ENCODE data around the gene BCAS3. TPM values are rescaled to one million over a fixed set of nuclear protein-coding genes. Genes with fewer than 3 reads are reported as not detected.
"Not testable (repeated sequence)": the region's sequence is repeated elsewhere in the genome, so short reads cannot be mapped to it uniquely, and the experiment has no call there.

BCAS3 gene
- total RNA-seq, 2 experiments from 2014 or later: 6.8 to 7.1 TPM

- POLR2A ChIA-PET: no interaction called here
- Mint-ChIP-seq H3K4me3 (no peak overlapping the region), H3K36me3 (no peaks in the 10 kb centered on the region), H3K27ac (no peak overlapping the region), H3K9me3 (no peaks in the 10 kb centered on the region), H3K27me3 (peaks cover 25% of the 10 kb centered on the region), H3K4me1 (ENCODE audit: low read depth) (no peaks in the 10 kb centered on the region)
- intact Hi-C loops (cut with micrococcal nuclease): no loop called here
- CTCF ChIA-PET: interaction anchor here (1.1 kb wide), 1 partner anchor 12 kb away, joined by 3 read pairs; no protein-coding TSS in a partner anchor
- no peak for DNase-seq
Observed at GRCh38 chr17:61422116-61422799, 744.6 kb downstream of the BCAS3 start.

- H3K27me3 Mint-ChIP-seq: peaks cover 24% of the 10 kb centered on the region
Observed at GRCh38 chr17:61422869-61423268, 745.2 kb downstream of the BCAS3 start.

GRCh38 chr17:61423967-61424649 is 746.5 kb downstream of the BCAS3 start:
- CTCF ChIA-PET: interaction anchor here (1.4 kb wide), 1 partner anchor 9 kb away, joined by 3 read pairs; no protein-coding TSS in a partner anchor

More at GRCh38 chr17:61422869-61423268, 745.2 kb downstream of the BCAS3 start:
- CTCF ChIA-PET: interaction anchor here (1.1 kb wide), 1 partner anchor 13 kb away, joined by 3 read pairs; no protein-coding TSS in a partner anchor
- no peak for DNase-seq
- H3K36me3 Mint-ChIP-seq: no peaks in the 10 kb centered on the region
- POLR2A ChIA-PET: no interaction called here
- intact Hi-C loops (cut with micrococcal nuclease): no loop called here
- no peaks in the 10 kb centered on the region for H3K4me1 Mint-ChIP-seq (ENCODE audit: low read depth)
- no peak overlapping the region for H3K4me3 Mint-ChIP-seq
- no peaks in the 10 kb centered on the region for H3K9me3 Mint-ChIP-seq
- no peak overlapping the region for H3K27ac Mint-ChIP-seq

DNA sequence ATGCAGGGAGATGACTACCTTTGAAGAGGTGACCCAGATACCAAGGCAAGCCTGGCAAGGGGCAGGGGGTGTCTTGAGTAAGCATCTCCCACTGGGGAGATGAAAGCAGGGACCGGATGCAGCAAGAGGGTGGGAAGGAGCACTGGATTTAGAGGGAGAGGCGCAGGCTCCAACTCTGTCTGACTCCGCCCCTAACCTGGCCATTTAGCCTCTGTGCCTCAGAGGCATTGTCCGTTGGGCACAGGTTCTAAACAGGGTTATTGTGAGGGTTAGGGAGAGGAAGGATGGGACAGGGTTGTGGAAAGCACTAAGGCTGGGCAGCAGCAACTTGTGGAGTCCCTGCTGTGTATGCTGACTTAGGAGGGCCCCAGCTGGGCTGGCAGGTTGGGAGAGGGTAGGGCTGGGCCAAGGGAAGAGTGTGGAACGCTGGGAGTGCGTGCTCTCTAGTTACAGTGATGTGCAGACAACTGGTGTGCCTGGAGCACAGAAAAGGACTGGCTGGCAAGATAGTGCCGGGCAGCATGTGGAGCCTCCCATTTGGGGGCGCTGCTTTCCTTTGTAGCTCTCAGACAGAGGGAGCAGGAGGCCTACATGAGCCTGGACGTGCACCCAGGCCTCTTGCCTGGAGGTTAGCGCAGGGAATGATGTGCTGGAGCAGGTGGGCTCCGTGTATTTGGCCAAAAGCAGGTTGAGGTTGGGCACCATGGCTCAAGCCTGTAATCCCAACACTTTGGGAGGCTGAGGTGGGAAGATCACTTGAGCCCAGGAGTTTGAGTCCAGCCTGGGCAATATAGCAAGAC is 748.2 kb downstream of the BCAS3 start:
- Mint-ChIP-seq H3K36me3 (no peaks in the 10 kb centered on the region), H3K27me3 (peaks cover 20% of the 10 kb centered on the region), H3K4me3 (no peak overlapping the region), H3K4me1 (ENCODE audit: low read depth) (no peaks in the 10 kb centered on the region), H3K27ac (no peak overlapping the region), H3K9me3 (no peaks in the 10 kb centered on the region)
- intact Hi-C loops (cut with micrococcal nuclease): no loop called here
- ChIA-PET CTCF (interaction anchor here (0.7 to 1.4 kb wide), 2 partner anchors 11 to 14 kb away, joined by 3 to 4 read pairs; no protein-coding TSS in a partner anchor), POLR2A (no interaction called here)
- DNase-seq: no peak

More at GRCh38 chr17:61423967-61424649, 746.5 kb downstream of the BCAS3 start:
- Mint-ChIP-seq H3K27ac (no peak overlapping the region), H3K9me3 (no peaks in the 10 kb centered on the region), H3K4me1 (ENCODE audit: low read depth) (no peaks in the 10 kb centered on the region), H3K27me3 (peaks cover 24% of the 10 kb centered on the region), H3K4me3 (no peak overlapping the region), H3K36me3 (no peaks in the 10 kb centered on the region)
- DNase-seq: no peak
- intact Hi-C loops (cut with micrococcal nuclease): no loop called here
- POLR2A ChIA-PET: no interaction called here

DNA sequence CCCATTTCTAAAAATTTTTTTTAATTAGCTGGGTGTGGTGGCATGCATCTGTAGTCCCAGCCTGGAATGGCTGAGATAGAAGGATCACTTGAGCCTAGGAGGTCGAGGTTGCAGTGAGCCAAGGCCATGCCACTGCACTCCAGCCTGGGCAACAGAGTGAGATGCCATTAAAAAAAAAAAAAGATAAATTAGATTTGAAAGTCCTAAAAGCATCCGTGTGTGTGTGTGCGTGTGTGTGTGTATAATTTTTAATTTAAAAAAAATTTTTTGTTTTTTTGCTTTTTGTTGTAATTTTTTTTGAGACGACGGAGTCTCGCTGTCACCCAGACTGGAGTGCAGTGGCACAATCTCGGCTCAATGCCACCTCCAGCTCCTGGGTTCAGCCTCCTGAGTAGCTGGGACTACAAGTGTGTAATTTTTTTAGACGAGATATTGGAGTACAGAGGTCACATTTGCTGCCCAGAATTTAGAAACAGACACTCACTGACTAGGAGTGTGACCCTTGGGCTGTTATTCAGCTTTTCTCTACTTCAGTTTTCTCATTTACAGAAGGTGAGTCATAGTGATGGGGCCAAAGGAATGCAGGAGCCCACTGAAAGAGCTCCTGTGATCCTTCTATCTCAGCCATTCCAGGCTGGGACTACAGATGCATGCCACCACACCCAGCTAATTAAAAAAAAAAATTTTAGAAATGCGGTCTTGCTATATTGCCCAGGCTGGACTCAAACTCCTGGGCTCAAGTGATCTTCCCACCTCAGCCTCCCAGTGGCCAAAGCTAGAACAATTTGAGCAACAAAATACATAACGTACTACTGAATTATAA is 749.0 kb downstream of the BCAS3 start:
- no peak for DNase-seq
- Mint-ChIP-seq H3K4me1 (ENCODE audit: low read depth) (no peaks in the 10 kb centered on the region), H3K27ac (no peak overlapping the region), H3K9me3 (no peaks in the 10 kb centered on the region), H3K36me3 (no peaks in the 10 kb centered on the region), H3K27me3 (peaks cover 18% of the 10 kb centered on the region), H3K4me3 (no peak overlapping the region)
- CTCF ChIA-PET: interaction anchor here (0.7 to 1.2 kb wide), 2 partner anchors 14 to 124 kb away, joined by 4 read pairs; no protein-coding TSS in a partner anchor
- POLR2A ChIA-PET: no interaction called here
- intact Hi-C loops (cut with micrococcal nuclease): no loop called here

DNA sequence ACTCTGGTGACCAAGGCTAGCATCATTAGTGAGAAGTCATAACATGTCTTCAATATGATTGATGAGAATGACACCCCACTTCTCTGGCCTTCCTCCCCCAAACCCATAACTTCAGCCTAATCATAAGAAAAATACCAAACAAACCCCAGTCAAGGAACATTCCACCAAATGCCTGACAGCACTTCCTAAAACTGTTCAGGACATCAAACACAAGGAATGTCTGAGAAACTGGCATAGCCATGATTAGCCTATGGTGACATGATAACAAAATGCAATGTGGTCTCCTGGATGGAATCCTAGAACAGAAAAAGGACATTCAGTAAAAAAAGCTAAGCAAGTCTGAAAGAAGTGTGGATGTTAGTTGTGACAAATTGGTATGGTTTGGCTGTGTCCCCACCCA is 749.9 kb downstream of the BCAS3 start:
- Mint-ChIP-seq H3K4me3 (no peak overlapping the region), H3K27ac (no peak overlapping the region), H3K4me1 (ENCODE audit: low read depth) (no peaks in the 10 kb centered on the region), H3K9me3 (no peaks in the 10 kb centered on the region), H3K36me3 (no peaks in the 10 kb centered on the region), H3K27me3 (peaks cover 14% of the 10 kb centered on the region)
- intact Hi-C loops (cut with micrococcal nuclease): no loop called here
- ChIA-PET CTCF (interaction anchor here (1.2 kb wide), 1 partner anchor 123 kb away, joined by 4 read pairs; no protein-coding TSS in a partner anchor), POLR2A (no interaction called here)
- no peak for DNase-seq

GRCh38 chr17:61429274-61429673 is 751.6 kb downstream of the BCAS3 start:
- POLR2A ChIA-PET: no interaction called here
- DNase-seq: no peak
- no peaks in the 10 kb centered on the region for H3K4me1 Mint-ChIP-seq (ENCODE audit: low read depth)
- CTCF ChIA-PET: no interaction called here
- H3K4me3 Mint-ChIP-seq: no peak overlapping the region
- H3K27me3 Mint-ChIP-seq: peaks cover 13% of the 10 kb centered on the region
- no peak overlapping the region for H3K27ac Mint-ChIP-seq
- intact Hi-C loops (cut with micrococcal nuclease): no loop called here
- no peaks in the 10 kb centered on the region for H3K36me3 Mint-ChIP-seq
- no peaks in the 10 kb centered on the region for H3K9me3 Mint-ChIP-seq

- DNase-seq; H3K27ac Mint-ChIP-seq; H3K36me3 Mint-ChIP-seq; POLR2A ChIA-PET; H3K4me1 Mint-ChIP-seq (ENCODE audit: low read depth); H3K4me3 Mint-ChIP-seq; intact Hi-C loops (cut with micrococcal nuclease); H3K9me3 Mint-ChIP-seq: not testable (repeated sequence)
- CTCF ChIA-PET: interaction anchor here (0.6 kb wide), 1 partner anchor 709 kb away, joined by 3 read pairs; no protein-coding TSS in a partner anchor
- peaks cover 15% of the 10 kb centered on the region for H3K27me3 Mint-ChIP-seq
Observed at GRCh38 chr17:61429831-61430230, 752.2 kb downstream of the BCAS3 start.

GRCh38 chr17:61431594-61432311 is 754.1 kb downstream of the BCAS3 start:
- intact Hi-C loops (cut with micrococcal nuclease): no loop called here
- H3K4me3 Mint-ChIP-seq: no peak overlapping the region
- no peaks in the 10 kb centered on the region for H3K36me3 Mint-ChIP-seq
- DNase-seq: no peak
- H3K27ac Mint-ChIP-seq: no peak overlapping the region
- no peaks in the 10 kb centered on the region for H3K4me1 Mint-ChIP-seq (ENCODE audit: low read depth)
- CTCF ChIA-PET: no interaction called here
- POLR2A ChIA-PET: interaction anchor here (0.6 kb wide), 1 partner anchor 247 kb away, joined by 3 read pairs; no protein-coding TSS in a partner anchor
- peaks cover 9% of the 10 kb centered on the region for H3K27me3 Mint-ChIP-seq
- peaks cover 6% of the 10 kb centered on the region for H3K9me3 Mint-ChIP-seq

GRCh38 chr17:61436273-61436672 is 758.6 kb downstream of the BCAS3 start:
- ChIA-PET POLR2A (no interaction called here), CTCF (interaction anchor here (2.4 kb wide), 1 partner anchor 23 kb away, joined by 6 read pairs; no protein-coding TSS in a partner anchor)
- Mint-ChIP-seq H3K4me1 (ENCODE audit: low read depth) (peaks cover 6% of the 10 kb centered on the region), H3K4me3 (no peak overlapping the region), H3K27ac (no peak overlapping the region), H3K36me3 (peaks cover 8% of the 10 kb centered on the region), H3K9me3 (peaks cover 21% of the 10 kb centered on the region), H3K27me3 (peaks cover 35% of the 10 kb centered on the region)
- no peak for DNase-seq
- intact Hi-C loops (cut with micrococcal nuclease): no loop called here
